Vagina (tissue), 2 donors: ENCODE data around the gene MT1A. TPM values are rescaled to one million over a fixed set of nuclear protein-coding genes. Genes with fewer than 3 reads are reported as not detected.

Experiments used
- DNase-seq, 2 donors: peaks; one replicate each; pipeline ENCODE4 v3.0.0-alpha.2; 2017; ENCODE audit errors: extremely low spot score in 2 of 2
- H3K27ac ChIP-seq: fragments of 200-600 bp; sonication (generic); one replicate; pipeline ENCODE4 v1.5.1; 2019
- H3K27me3 ChIP-seq: fragments of 200-600 bp; sonication (generic); one replicate; pipeline ENCODE4 v1.5.1; 2019
- H3K36me3 ChIP-seq, 2 donors: fragments of 200-600 bp; sonication (generic); one replicate each; pipeline ENCODE4 v1.5.1; 2017 to 2019
- H3K4me1 ChIP-seq: fragments of 200-600 bp; sonication (generic); one replicate; pipeline ENCODE4 v1.5.1; 2019
- H3K4me3 ChIP-seq, 2 donors: fragments of 200-600 bp; sonication (generic); 1 replicate in 1 of 2; 2 replicates in 1 of 2; pipeline ENCODE4 v1.5.1; 2016 to 2019
- H3K9me3 ChIP-seq: fragments of 200-600 bp; sonication (generic); one replicate; pipeline ENCODE4 v1.5.1; 2019
- POLR2A ChIP-seq, 2 donors: fragments of 450-650 bp; IDR thresholded peaks; one replicate each; pipeline ENCODE4 v1.6.1; 2017; ENCODE audit warnings: antibody characterized with exemption in 2 of 2, mild to moderate bottlenecking in 2 of 2, moderate library complexity in 2 of 2
- POLR2AphosphoS5 ChIP-seq, 2 donors: sonication (generic); formaldehyde crosslinking; IDR thresholded peaks; one replicate each; pipeline ENCODE4 v1.9.0; 2017; ENCODE audit warnings: antibody characterized with exemption in 2 of 2, mild to moderate bottlenecking in 2 of 2, low read depth in 1 of 2; ENCODE audit not compliant: insufficient read depth in 1 of 2
- intact Hi-C: fragments of 100-400 bp; cut with DNase I; formaldehyde crosslinking; loops from one replicate; pipeline ENCODE4 v1.15.1; 2023
- total RNA-seq: library from RNA; depleted of rRNA; stranded (reverse); fragments of >200 nt; gene quantifications from one replicate; pipeline ENCODE4 v1.2.3, GENCODE V29; 2016
- TF ChIP-seq, protein P1 (sequence below), 3 experiments: fragments of 450-650 bp in 2 of 3; fragments of 200-600 bp in 1 of 3; sonication (generic) in 1 of 3; IDR thresholded peaks; one replicate each; pipeline ENCODE4 v1.5.1; 2017 to 2019; ENCODE audit warnings: antibody characterized with exemption in 3 of 3, mild to moderate bottlenecking in 2 of 3, moderate library complexity in 2 of 3

Gene MT1A
- 110 TPM for total RNA-seq

DNA sequence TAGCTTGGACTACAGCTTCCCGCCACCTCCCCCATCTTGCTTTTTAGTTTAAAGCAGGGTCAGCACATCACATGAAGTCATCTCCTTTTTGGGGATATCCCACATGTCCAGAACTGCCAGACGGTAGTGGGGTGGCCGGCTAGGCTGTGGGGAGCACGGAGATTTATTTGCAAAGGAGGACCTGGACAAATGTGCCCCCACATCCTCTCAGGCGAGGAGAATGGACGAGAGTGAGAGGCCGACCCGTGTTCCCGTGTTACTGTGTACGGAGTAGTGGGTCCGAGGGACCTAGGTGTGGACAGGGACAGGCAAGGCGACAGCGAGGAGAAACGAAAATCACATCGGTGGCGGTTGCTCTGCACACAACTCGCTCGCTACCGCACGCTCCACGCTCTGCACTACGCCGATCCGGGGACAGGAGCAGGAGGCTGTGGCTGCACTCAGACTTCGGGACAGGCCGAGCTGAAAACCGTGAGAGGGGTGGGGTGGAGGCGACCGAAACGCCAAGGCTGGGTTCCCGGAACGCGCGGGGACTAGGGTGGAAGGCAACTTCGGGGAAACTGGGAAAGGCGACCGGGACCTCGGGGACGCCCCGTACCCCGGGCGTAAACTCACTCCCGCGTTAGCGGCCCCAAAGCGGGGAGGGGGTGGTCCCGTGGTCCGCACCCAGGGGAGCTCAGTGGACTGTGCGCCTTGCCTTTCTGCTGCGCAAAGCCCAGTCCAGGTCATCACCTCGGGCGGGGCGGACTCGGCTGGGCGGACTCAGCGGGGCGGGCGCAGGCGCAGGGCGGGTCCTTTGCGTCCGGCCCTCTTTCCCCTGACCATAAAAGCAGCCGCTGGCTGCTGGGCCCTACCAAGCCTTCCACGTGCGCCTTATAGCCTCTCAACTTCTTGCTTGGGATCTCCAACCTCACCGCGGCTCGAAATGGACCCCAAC is at the start of gene MT1A:
TSS of gene MT1A (plus strand) at position 853 of the 937 bp plus-strand sequence. CDS start at position 926, 73 bp downstream.
- peak in 1 of 2 donors; percentile 89 for TF ChIP-seq POLR2AphosphoS5 (IDR thresholded peaks at IDR 0.05; ENCODE audit: insufficient read depth in 1 of 2, low read depth in 1 of 2)
- TF ChIP-seq POLR2A (IDR thresholded peaks at IDR 0.05): peak in 1 of 2 donors; percentile 43
- TF ChIP-seq, protein P1, sequence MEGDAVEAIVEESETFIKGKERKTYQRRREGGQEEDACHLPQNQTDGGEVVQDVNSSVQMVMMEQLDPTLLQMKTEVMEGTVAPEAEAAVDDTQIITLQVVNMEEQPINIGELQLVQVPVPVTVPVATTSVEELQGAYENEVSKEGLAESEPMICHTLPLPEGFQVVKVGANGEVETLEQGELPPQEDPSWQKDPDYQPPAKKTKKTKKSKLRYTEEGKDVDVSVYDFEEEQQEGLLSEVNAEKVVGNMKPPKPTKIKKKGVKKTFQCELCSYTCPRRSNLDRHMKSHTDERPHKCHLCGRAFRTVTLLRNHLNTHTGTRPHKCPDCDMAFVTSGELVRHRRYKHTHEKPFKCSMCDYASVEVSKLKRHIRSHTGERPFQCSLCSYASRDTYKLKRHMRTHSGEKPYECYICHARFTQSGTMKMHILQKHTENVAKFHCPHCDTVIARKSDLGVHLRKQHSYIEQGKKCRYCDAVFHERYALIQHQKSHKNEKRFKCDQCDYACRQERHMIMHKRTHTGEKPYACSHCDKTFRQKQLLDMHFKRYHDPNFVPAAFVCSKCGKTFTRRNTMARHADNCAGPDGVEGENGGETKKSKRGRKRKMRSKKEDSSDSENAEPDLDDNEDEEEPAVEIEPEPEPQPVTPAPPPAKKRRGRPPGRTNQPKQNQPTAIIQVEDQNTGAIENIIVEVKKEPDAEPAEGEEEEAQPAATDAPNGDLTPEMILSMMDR (IDR thresholded peaks at IDR 0.05): no peak
- Histone ChIP-seq H3K4me1 (peaks cover 26% of the 10 kb centered on the region), H3K27me3 (no peaks in the 10 kb centered on the region), H3K4me3 (peak within 1 kb of the TSS; percentile 45 to 50), H3K9me3 (no peaks in the 10 kb centered on the region), H3K27ac (peak within 1 kb of the TSS; percentile 70), H3K36me3 (no peaks in the 10 kb centered on the region)
- DNase-seq: no peak
- intact Hi-C loops: no loop called here

DNA sequence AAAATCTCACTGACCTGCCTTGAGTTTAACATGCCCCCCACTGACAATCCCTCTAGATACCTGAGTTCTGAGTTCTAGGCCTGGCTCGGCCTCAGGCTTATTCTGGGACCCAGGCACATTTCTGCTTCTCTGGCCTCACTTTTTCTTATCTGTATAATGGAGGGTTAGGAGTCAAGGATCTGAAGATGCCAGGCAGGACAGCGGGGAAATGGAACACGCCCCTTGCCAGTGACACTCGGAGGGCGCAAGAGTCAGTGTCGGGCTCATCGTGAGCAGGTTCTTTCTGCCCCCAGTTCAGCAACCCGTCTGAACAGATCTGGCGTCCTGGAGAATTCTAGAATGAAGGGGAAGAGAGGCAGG is 49.7 kb upstream of the MT1A start:
- no peak for DNase-seq
- Histone ChIP-seq H3K27ac (no peak overlapping the region), H3K4me1 (peaks cover 10% of the 10 kb centered on the region), H3K9me3 (no peaks in the 10 kb centered on the region), H3K27me3 (peaks cover 4% of the 10 kb centered on the region), H3K4me3 (peak overlapping the region; percentile 38 to 42), H3K36me3 (no peaks in the 10 kb centered on the region)
- TF ChIP-seq POLR2A (IDR thresholded peaks at IDR 0.05) (no peak), POLR2AphosphoS5 (IDR thresholded peaks at IDR 0.05; ENCODE audit: insufficient read depth in 1 of 2, low read depth in 1 of 2) (no peak)
- TF ChIP-seq, protein P1 (IDR thresholded peaks at IDR 0.05): no peak
- intact Hi-C loops: no loop called here

DNA sequence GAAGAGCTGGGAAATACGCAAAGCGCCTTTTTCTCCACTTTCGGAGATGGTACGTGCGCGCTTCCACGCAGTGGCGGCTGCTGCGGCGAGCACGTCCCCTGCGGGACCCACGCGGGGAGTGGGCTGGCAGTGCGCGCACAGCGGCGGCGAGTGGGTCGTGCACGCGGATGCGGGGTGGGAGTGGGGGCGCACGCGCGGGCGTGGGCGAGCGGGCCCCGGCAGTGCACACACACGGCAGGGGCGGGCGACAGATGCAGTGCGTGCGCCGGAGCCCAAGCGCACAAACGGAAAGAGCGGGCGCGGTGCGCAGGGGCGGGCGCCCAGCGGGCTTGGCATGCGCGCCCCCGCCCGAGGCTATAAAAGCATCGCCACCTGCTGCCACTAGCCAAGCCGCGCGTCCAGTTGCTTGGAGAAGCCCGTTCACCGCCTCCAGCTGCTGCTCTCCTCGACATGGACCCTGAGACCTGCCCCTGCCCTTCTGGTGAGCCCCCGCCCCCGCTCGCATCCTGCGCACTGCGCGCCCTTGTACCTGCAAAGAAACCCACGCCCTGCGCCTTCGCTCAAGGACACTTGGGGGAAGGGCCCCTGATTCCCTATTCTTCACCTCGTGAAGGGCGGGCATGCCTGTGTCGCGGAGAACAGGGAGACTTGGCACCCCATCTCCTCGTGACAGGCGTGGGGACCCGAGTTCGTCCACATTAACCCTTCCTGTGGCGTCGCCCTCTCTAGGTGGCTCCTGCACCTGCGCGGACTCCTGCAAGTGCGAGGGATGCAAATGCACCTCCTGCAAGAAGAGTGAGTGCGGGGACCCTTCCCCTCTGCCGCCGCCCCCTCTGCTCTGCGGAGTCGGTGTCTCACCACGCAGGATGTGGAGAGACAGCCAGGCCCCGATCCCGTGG is 49.1 kb upstream of the MT1A start, which contains the start of gene MT3:
TSS of gene MT3 (plus strand) at position 388 of the 899 bp plus-strand sequence. CDS start at position 451, 63 bp downstream.
- Histone ChIP-seq H3K36me3 (no peaks in the 10 kb centered on the region), H3K27me3 (peaks cover 4% of the 10 kb centered on the region), H3K9me3 (no peaks in the 10 kb centered on the region), H3K4me3 (peak within 1 kb of the TSS; percentile 38 to 42), H3K27ac (no peak within 1 kb of the TSS), H3K4me1 (peaks cover 10% of the 10 kb centered on the region)
- intact Hi-C loops: no loop called here
- TF ChIP-seq POLR2AphosphoS5 (IDR thresholded peaks at IDR 0.05; ENCODE audit: insufficient read depth in 1 of 2, low read depth in 1 of 2) (no peak), POLR2A (IDR thresholded peaks at IDR 0.05) (no peak)
- TF ChIP-seq, protein P1 (IDR thresholded peaks at IDR 0.05): no peak
- DNase-seq: no peak

DNA sequence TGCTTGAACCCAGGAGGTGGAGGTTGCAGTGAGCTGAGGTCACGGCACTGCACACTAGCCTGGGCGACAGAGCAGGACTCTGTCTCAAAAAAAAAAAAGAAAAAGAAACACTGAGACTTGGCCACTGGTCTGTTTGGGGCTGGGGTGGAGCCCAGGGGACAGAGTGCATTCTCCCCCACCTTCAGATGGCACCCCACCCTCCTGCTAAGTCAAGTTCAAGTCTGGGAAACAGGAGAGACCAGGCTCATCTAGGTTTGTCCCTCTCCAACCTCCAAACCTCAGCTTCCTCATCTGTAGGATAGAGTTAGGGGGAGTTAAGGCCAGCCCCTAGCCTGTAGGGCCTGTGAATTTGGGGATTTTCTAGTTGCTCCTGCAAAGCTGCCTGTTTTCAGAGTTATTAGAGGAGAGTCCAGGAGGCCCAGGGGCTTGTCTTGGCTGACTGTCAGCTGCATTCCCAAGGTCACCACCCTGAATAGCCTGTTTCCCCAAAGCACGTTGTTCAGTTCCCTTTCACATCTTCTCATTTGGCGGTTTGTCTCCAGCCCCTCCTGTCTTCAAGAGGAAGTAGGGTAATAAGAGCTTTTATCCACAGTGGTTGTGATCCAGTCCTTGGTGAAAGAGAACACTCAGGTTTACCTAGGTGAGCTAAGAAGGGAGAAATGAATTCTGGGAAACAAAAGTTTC is 46.9 kb upstream of the MT1A start:
- TF ChIP-seq POLR2A (IDR thresholded peaks at IDR 0.05): no peak
- TF ChIP-seq, protein P1 (IDR thresholded peaks at IDR 0.05): no peak
- TF ChIP-seq POLR2AphosphoS5 (IDR thresholded peaks at IDR 0.05; ENCODE audit: insufficient read depth in 1 of 2, low read depth in 1 of 2): no peak
- H3K9me3 ChIP-seq: no peaks in the 10 kb centered on the region
- H3K36me3 ChIP-seq: no peaks in the 10 kb centered on the region
- intact Hi-C loops: no loop called here
- H3K27ac ChIP-seq: no peak overlapping the region
- DNase-seq: no peak
- H3K4me3 ChIP-seq: no peak overlapping the region
- peaks cover 10% of the 10 kb centered on the region for H3K4me1 ChIP-seq
- H3K27me3 ChIP-seq: peaks cover 4% of the 10 kb centered on the region
